ENCODE data around the gene LIPE. TPM values are rescaled to one million over a fixed set of nuclear protein-coding genes. Genes with fewer than 3 reads are reported as not detected.

The LIPE gene
- total and polyA plus RNA-seq, 9 donors: 1.7 to 15.1 (median 5.4) TPM

DNA sequence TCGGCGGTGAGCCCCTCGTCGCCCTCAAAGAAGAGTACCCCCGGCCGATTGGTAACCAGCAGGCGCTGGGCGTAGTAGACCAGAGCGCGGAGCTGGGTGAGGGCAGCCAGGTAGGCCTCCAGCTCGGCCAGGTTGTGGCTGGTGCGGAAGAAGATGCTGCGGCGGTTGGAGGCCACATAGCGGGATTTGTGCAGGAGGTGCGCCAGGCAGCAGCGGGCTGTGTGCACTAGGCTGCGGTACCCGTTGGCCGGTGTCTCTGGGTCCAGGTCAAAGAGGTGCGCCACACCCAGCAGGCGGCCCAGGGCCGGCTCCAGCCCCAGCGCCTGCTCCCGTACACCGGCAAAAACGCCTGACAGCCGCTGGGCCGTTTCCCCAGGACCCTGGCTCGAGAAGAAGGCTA lies 16.8 kb downstream of the LIPE start:
- 92 to 96% (median 93%) methylated on average over 28 to 30 of the region's 30 CpGs for WGBS, 3 donors
- H3K9me3 ChIP-seq: no peaks in the 10 kb centered on the region
- no peak overlapping the region for H3K4me3 ChIP-seq
- DNase-seq: no peak
- H3K27me3 ChIP-seq: no peaks in the 10 kb centered on the region
- intact Hi-C loops (cut with DNase I): no loop called here
- no peak overlapping the region for H3K27ac ChIP-seq
- no peaks in the 10 kb centered on the region for H3K36me3 ChIP-seq
- no peak for TF ChIP-seq EP300 (IDR thresholded peaks at IDR 0.05)
- TF ChIP-seq, protein P1, sequence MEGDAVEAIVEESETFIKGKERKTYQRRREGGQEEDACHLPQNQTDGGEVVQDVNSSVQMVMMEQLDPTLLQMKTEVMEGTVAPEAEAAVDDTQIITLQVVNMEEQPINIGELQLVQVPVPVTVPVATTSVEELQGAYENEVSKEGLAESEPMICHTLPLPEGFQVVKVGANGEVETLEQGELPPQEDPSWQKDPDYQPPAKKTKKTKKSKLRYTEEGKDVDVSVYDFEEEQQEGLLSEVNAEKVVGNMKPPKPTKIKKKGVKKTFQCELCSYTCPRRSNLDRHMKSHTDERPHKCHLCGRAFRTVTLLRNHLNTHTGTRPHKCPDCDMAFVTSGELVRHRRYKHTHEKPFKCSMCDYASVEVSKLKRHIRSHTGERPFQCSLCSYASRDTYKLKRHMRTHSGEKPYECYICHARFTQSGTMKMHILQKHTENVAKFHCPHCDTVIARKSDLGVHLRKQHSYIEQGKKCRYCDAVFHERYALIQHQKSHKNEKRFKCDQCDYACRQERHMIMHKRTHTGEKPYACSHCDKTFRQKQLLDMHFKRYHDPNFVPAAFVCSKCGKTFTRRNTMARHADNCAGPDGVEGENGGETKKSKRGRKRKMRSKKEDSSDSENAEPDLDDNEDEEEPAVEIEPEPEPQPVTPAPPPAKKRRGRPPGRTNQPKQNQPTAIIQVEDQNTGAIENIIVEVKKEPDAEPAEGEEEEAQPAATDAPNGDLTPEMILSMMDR (IDR thresholded peaks at IDR 0.05): no peak
- no peak for TF ChIP-seq POLR2A (IDR thresholded peaks at IDR 0.05)
- H3K4me1 ChIP-seq (ENCODE audit: insufficient read depth): peaks cover 3% of the 10 kb centered on the region

DNA sequence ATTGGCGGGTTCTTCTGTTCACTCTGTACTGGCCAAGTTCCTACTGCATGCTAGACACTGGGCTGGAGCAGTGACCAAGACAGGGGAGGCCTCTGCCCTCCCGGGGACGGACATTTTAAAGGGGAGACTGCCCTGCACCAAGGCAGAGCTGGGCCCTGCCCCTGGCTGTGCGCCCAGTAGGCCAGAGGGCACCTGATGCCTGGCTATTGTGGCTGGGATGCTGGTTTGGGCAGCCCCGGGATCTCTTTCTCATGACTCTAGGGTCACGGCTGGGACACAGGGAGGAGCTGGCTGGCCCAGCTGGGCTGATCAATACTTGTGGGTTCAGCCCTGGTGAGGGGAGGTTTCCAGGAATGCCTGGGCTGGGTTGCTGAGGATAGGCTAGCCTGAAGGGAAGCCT lies 17.7 kb downstream of the LIPE start:
- Histone ChIP-seq H3K9me3 (no peaks in the 10 kb centered on the region), H3K4me1 (ENCODE audit: insufficient read depth) (peaks cover 3% of the 10 kb centered on the region), H3K27me3 (no peaks in the 10 kb centered on the region), H3K4me3 (no peak overlapping the region), H3K36me3 (no peaks in the 10 kb centered on the region), H3K27ac (no peak overlapping the region)
- TF ChIP-seq, protein P1 (IDR thresholded peaks at IDR 0.05): no peak
- TF ChIP-seq POLR2A (IDR thresholded peaks at IDR 0.05) (no peak), EP300 (IDR thresholded peaks at IDR 0.05) (no peak)
- intact Hi-C loops (cut with DNase I): no loop called here
- WGBS, 3 donors: 65 to 68% (median 67%) methylated on average over 6 of the region's 6 CpGs
- no peak for DNase-seq

DNA sequence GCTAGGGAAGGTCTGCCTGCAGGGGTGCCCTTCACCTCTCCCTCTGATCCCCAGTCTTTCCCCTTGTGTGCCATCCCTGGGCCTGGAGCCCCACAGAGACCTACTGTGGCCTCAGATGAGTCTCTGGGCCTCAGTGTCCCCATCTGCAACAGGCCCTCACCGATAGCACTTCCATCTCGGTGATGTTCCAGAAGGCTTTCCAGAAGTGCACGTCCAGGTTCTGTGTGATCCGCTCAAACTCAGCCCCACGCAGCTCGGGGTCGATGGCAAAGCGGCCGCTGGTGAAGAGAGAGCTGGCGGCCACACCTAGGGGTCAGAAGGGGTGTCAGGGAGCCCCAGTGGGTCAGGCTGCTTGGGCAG lies 19.4 kb downstream of the LIPE start:
- Histone ChIP-seq H3K27ac (no peak overlapping the region), H3K4me3 (no peak overlapping the region), H3K27me3 (no peaks in the 10 kb centered on the region), H3K9me3 (no peaks in the 10 kb centered on the region), H3K36me3 (no peaks in the 10 kb centered on the region), H3K4me1 (ENCODE audit: insufficient read depth) (peaks cover 3% of the 10 kb centered on the region)
- intact Hi-C loops (cut with DNase I): no loop called here
- WGBS, 3 donors: 93 to 95% (median 95%) methylated on average over 10 of the region's 10 CpGs
- DNase-seq: no peak
- no peak for TF ChIP-seq POLR2A (IDR thresholded peaks at IDR 0.05)
- TF ChIP-seq, protein P1 (IDR thresholded peaks at IDR 0.05): no peak
- no peak for TF ChIP-seq EP300 (IDR thresholded peaks at IDR 0.05)

DNA sequence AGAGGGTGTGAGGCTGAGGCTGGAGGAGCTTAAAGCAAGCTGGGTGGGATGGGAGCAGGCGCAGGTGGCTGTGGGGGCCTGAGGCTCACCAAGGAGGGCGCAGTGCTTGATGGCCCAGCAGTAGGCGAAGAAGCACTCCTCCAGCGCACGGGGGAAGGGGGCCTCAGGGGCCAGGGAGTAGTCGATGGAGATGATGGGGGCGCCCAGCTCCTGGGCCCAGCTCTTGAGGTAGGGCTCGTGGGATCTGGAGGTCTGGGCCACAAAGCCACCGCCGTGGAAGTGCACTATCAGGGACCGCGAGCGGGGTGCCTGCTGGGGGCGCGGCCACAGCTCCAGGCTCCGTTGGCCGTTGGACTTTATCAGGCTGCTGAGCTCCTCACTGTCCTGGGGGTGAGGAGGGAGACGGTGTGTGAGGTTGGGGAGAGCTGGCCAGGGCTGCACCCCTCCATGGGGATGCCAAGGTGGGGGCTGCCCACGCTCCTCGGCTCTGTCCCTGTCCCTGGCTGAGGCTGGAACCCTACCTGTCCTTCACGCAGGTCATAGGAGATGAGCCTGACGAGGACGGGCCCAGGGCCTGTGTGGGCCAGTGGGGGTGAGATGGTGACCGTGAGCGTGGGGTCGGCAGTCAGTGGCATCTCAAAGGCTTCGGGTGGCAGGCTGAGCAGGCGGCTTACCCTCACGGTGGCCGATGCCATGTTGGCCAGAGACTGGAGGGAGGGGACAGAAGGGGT lies 19.9 kb downstream of the LIPE start:
- H3K4me1 ChIP-seq (ENCODE audit: insufficient read depth): peaks cover 3% of the 10 kb centered on the region
- H3K27ac ChIP-seq: no peak overlapping the region
- H3K27me3 ChIP-seq: no peaks in the 10 kb centered on the region
- no peak overlapping the region for H3K4me3 ChIP-seq
- DNase-seq: no peak
- no peaks in the 10 kb centered on the region for H3K9me3 ChIP-seq
- no peaks in the 10 kb centered on the region for H3K36me3 ChIP-seq
- TF ChIP-seq, protein P1 (IDR thresholded peaks at IDR 0.05): no peak
- no peak for TF ChIP-seq POLR2A (IDR thresholded peaks at IDR 0.05)
- no peak for TF ChIP-seq EP300 (IDR thresholded peaks at IDR 0.05)
- intact Hi-C loops (cut with DNase I): no loop called here
- 87 to 92% (median 91%) methylated on average over 30 of the region's 30 CpGs for WGBS, 3 donors
